IMR-90 (cell line): Measurements from ENCODE around the gene GCN1.

Experiments used
- BHLHE40 ChIP-seq: fragments of 150-350 bp; IDR thresholded peaks from 2 replicates; pipeline ENCODE4 v1.6.1; 2016; ENCODE audit warnings: mild to moderate bottlenecking, low read depth, low read length
- CTCF ChIP-seq: conservative IDR thresholded peaks from 2 replicates; pipeline ENCODE4 v1.5.1; 2012; ENCODE audit warnings: mild to moderate bottlenecking, low read depth, low read length, improper control_type of control experiment
- NFE2L2 ChIP-seq: fragments of 150-350 bp; IDR thresholded peaks from 2 replicates; pipeline ENCODE4 v1.6.1; 2016; ENCODE audit warnings: low read depth, mild to moderate bottlenecking, low read length
- POLR2A ChIP-seq: IDR thresholded peaks from 2 replicates; pipeline ENCODE4 v1.6.1; 2012; ENCODE audit warnings: mild to moderate bottlenecking, low read depth, low read length
- RAD21 ChIP-seq: IDR thresholded peaks from 2 replicates; pipeline ENCODE4 v1.6.1; 2012; ENCODE audit warnings: low read length, improper control_type of control experiment
- RCOR1 ChIP-seq: IDR thresholded peaks from 2 replicates; pipeline ENCODE4 v1.6.1; 2012; ENCODE audit warnings: mild to moderate bottlenecking, low read length, improper control_type of control experiment; ENCODE audit not compliant: insufficient replicate concordance
- TF ChIP-seq, protein P1 (sequence below): fragments of 150-350 bp; IDR thresholded peaks from 2 replicates; pipeline ENCODE4 v1.6.1; 2017; ENCODE audit warnings: mild to moderate bottlenecking, antibody characterized with exemption, low read length, low read depth

DNA sequence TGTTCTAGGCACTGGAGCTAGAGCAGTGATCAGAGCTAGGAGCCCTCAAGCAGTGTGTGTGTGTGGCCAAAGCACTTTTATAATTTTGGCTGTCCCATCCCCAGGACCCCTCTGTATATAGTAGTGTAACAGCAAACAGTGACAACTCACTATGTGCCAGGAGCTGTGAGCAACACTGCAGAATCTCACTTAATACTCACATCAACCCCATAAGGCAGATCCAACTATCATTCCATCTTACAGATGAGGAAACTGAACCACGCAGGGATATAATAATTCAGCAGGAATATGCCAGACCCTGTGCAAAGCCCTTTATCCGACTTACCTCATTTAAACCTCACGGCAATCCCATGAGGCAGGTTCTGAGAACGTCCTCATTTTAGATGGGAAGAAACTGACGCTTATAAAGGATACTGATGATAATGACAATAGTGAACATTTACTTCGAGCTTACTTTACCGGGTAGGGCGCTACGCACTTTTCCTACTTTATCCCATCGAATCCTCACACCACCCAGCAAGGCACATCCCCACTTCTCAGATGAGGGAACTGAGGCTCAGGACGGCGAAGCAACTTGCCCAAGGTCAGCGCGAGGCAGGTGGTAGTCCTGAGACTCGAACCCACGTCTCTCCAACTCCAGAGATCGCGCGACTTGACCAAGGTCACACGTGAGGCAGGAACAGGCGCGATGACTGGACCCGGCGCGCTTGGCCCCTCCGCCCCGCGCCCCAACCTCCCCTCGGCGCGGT lies 78.6 kb downstream of the GCN1 start:
- peak; percentile 75 for TF ChIP-seq BHLHE40
- no peak for TF ChIP-seq CTCF
- TF ChIP-seq POLR2A = no peak
- TF ChIP-seq NFE2L2 = no peak
- no peak for TF ChIP-seq RAD21
- peak; percentile 53 for TF ChIP-seq RCOR1
- TF ChIP-seq, protein P1, sequence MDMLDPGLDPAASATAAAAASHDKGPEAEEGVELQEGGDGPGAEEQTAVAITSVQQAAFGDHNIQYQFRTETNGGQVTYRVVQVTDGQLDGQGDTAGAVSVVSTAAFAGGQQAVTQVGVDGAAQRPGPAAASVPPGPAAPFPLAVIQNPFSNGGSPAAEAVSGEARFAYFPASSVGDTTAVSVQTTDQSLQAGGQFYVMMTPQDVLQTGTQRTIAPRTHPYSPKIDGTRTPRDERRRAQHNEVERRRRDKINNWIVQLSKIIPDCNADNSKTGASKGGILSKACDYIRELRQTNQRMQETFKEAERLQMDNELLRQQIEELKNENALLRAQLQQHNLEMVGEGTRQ = peak; percentile 47; the same call in 1 of the 2 replicates
